ENCODE data around the gene PPARA. TPM values are rescaled to one million over a fixed set of nuclear protein-coding genes. Genes with fewer than 3 reads are reported as not detected.

PPARA gene
- total RNA-seq, 2 experiments from 2014 or later: 11.1 to 13.3 TPM

DNA sequence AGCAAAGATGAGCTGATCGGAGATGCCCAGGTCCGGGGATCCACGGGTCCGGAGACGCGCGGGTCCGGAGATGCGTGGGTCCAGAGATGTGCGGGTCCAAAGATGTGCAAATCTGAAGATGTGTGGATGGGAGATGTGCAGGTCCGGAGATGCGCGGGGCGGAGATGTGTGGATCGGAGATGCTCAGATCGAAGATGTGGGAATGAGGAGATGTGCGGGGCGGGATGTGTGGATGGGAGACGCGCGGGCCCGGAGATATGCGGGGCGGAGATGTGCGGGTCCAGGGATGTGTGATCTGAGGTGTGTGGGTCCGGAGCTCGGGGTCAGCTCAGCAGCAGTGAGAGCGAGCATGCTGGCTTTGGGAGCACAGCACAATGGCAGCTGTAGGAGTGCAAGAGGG is 64.3 kb downstream of the PPARA start:
- peaks cover 43% of the 10 kb centered on the region for H3K36me3 Mint-ChIP-seq
- H3K9me3 Mint-ChIP-seq: peaks cover 5% of the 10 kb centered on the region
- H3K27me3 Mint-ChIP-seq: no peaks in the 10 kb centered on the region
- no peak overlapping the region for H3K4me3 Mint-ChIP-seq
- H3K4me1 Mint-ChIP-seq (ENCODE audit: low read depth): peaks cover 15% of the 10 kb centered on the region
- DNase-seq: no peak
- CTCF ChIA-PET: no interaction called here
- intact Hi-C loops (cut with micrococcal nuclease): no loop called here
- POLR2A ChIA-PET: no interaction called here
- H3K27ac Mint-ChIP-seq: no peak overlapping the region

DNA sequence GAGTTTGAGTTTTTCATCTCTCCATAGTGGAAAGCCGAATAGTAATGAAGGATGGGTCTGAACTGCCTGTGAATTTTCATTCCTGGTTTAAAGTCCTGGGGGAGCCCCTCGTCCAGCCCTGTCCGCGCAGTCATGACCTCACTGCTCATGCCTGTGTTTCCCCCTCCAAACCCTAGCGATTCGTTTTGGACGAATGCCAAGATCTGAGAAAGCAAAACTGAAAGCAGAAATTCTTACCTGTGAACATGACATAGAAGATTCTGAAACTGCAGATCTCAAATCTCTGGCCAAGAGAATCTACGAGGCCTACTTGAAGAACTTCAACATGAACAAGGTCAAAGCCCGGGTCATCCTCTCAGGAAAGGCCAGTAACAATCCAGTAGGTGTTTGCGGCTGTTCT is 69.3 kb downstream of the PPARA start:
- Mint-ChIP-seq H3K9me3 (no peaks in the 10 kb centered on the region), H3K27me3 (no peaks in the 10 kb centered on the region), H3K36me3 (peaks cover 29% of the 10 kb centered on the region), H3K27ac (no peak overlapping the region), H3K4me3 (no peak overlapping the region), H3K4me1 (ENCODE audit: low read depth) (peaks cover 15% of the 10 kb centered on the region)
- intact Hi-C loops (cut with micrococcal nuclease): loop anchor here (2.0 kb wide), 1 partner anchor 31 kb away; the partner anchor contains the start of gene CDPF1
- CTCF ChIA-PET: no interaction called here
- DNase-seq: peak; percentile 18
- POLR2A ChIA-PET: no interaction called here

GRCh38 chr22:46220921-46221320 is 70.6 kb downstream of the PPARA start:
- Mint-ChIP-seq H3K4me3 (no peak overlapping the region), H3K27me3 (no peaks in the 10 kb centered on the region), H3K4me1 (ENCODE audit: low read depth) (peaks cover 15% of the 10 kb centered on the region), H3K27ac (peak overlapping the region; percentile 68), H3K36me3 (peaks cover 21% of the 10 kb centered on the region), H3K9me3 (no peaks in the 10 kb centered on the region)
- ChIA-PET CTCF (interaction anchor here (0.7 kb wide), 1 partner anchor 135 kb away, joined by 5 read pairs; no protein-coding TSS in a partner anchor), POLR2A (no interaction called here)
- peak; percentile 40 for DNase-seq
- intact Hi-C loops (cut with micrococcal nuclease): loop anchor here (2.0 kb wide), 1 partner anchor 30 kb away; the partner anchor contains the start of gene CDPF1

DNA sequence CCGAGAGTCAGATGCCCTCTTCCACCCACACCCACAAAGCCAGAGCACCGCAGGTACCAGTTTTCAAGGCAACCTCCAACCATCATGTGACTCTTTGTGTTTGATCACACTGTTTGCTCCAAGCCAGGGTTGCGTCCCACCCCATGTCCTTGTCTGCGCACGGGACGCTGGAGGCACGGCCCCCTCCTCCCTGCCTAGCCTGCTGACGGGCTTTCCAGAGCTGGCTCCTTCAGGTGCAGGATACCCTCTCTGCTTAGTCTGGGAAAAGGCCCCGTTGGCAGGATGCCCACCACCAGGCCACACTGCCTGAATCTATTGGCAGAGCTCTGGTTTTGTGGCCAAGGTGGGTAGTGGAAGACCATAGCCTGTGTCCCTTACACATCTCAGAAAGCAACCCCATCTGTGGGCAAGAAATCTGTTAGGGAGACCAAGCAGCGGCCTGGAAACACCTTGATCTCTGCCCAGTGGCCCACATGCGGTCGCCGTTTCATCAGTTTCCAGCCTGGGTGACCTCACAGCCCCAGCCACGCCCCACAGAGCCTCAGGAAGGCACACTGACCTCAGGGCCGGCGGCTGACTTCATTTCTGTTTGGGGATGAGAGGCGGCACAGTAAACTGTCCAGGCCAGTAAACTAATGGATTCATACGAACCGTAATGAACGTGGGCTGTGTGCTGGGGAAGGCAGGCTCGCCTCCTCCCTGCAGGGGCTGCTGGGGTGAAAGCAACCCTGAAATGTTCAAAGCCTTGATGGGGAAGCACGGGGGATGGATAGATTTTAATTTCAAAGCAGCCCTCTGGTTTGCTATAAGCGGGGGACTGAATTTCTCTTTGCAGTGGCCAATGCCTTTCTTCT is 73.9 kb downstream of the PPARA start:
- Mint-ChIP-seq H3K36me3 (peaks cover 12% of the 10 kb centered on the region), H3K9me3 (no peaks in the 10 kb centered on the region), H3K4me1 (ENCODE audit: low read depth) (peaks cover 15% of the 10 kb centered on the region), H3K27ac (no peak overlapping the region), H3K4me3 (no peak overlapping the region), H3K27me3 (no peaks in the 10 kb centered on the region)
- CTCF ChIA-PET: no interaction called here
- POLR2A ChIA-PET: no interaction called here
- intact Hi-C loops (cut with micrococcal nuclease): no loop called here
- DNase-seq: no peak

GRCh38 chr22:46224898-46225290 is 74.6 kb downstream of the PPARA start:
- H3K27me3 Mint-ChIP-seq: no peaks in the 10 kb centered on the region
- ChIA-PET CTCF (no interaction called here), POLR2A (no interaction called here)
- no peak overlapping the region for H3K27ac Mint-ChIP-seq
- peaks cover 7% of the 10 kb centered on the region for H3K36me3 Mint-ChIP-seq
- no peak overlapping the region for H3K4me3 Mint-ChIP-seq
- H3K4me1 Mint-ChIP-seq (ENCODE audit: low read depth): peaks cover 8% of the 10 kb centered on the region
- DNase-seq: no peak
- intact Hi-C loops (cut with micrococcal nuclease): no loop called here
- H3K9me3 Mint-ChIP-seq: no peaks in the 10 kb centered on the region

- intact Hi-C loops (cut with micrococcal nuclease): no loop called here
- no peak overlapping the region for H3K4me3 Mint-ChIP-seq
- POLR2A ChIA-PET: no interaction called here
- H3K9me3 Mint-ChIP-seq: no peaks in the 10 kb centered on the region
- peaks cover 7% of the 10 kb centered on the region for H3K36me3 Mint-ChIP-seq
- CTCF ChIA-PET: no interaction called here
- no peaks in the 10 kb centered on the region for H3K27me3 Mint-ChIP-seq
- H3K4me1 Mint-ChIP-seq (ENCODE audit: low read depth): peaks cover 6% of the 10 kb centered on the region
- no peak for DNase-seq
- no peak overlapping the region for H3K27ac Mint-ChIP-seq
These were observed 75.3 kb downstream of the PPARA start for GRCh38 chr22:46225631-46226030.

DNA sequence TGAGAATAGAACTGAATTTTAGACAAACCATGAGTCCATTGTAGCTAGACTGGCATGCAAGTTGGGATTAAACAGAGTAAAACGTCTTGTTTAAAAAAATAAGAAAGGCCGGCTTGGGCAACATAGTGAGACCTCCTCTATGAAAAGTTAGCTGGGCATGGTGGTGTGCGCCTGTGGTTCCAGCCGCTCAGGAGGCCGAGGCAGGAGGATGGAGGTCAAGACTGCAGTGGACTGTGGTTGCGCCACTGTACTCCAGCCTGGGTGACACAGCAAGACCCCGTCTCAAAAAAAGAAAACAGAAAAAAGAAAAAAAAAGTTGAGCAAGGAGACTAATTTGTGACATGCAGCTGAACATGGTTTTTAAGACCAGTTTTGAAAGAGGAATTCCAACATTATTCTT is 76.3 kb downstream of the PPARA start:
- Mint-ChIP-seq H3K27ac (no peak overlapping the region), H3K9me3 (no peaks in the 10 kb centered on the region), H3K4me1 (ENCODE audit: low read depth) (no peaks in the 10 kb centered on the region), H3K27me3 (no peaks in the 10 kb centered on the region), H3K36me3 (peaks cover 2% of the 10 kb centered on the region), H3K4me3 (no peak overlapping the region)
- ChIA-PET POLR2A (no interaction called here), CTCF (interaction anchor here (1.4 kb wide), 1 partner anchor 37 kb away, joined by 3 read pairs; the partner anchor contains the start of gene PKDREJ)
- intact Hi-C loops (cut with micrococcal nuclease): no loop called here
- no peak for DNase-seq

DNA sequence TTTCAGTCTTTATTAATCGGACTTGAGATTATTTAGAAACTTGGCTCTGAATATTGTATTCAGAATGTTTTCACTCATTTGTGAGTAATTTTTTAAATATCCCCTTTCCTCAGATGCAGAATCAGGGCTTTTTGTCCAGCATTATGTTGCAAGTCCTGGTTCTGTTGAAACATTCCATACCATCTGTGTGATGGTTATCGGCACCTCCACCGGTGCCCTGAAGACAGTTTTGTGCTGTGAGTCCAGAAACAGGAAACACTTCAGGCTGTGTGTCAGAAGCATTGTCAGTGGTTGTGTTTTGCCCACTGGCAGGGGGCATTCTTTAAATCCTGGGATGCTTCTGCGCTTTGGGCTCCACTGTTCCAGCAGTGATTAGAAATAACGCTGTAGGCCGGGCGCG is 79.4 kb downstream of the PPARA start:
- Mint-ChIP-seq H3K36me3 (no peaks in the 10 kb centered on the region), H3K4me1 (ENCODE audit: low read depth) (no peaks in the 10 kb centered on the region), H3K27me3 (no peaks in the 10 kb centered on the region), H3K4me3 (no peak overlapping the region), H3K27ac (no peak overlapping the region), H3K9me3 (no peaks in the 10 kb centered on the region)
- DNase-seq: no peak
- CTCF ChIA-PET: interaction anchor here (0.6 kb wide), 1 partner anchor 17 kb away, joined by 3 read pairs; no protein-coding TSS in a partner anchor
- POLR2A ChIA-PET: no interaction called here
- intact Hi-C loops (cut with micrococcal nuclease): no loop called here

DNA sequence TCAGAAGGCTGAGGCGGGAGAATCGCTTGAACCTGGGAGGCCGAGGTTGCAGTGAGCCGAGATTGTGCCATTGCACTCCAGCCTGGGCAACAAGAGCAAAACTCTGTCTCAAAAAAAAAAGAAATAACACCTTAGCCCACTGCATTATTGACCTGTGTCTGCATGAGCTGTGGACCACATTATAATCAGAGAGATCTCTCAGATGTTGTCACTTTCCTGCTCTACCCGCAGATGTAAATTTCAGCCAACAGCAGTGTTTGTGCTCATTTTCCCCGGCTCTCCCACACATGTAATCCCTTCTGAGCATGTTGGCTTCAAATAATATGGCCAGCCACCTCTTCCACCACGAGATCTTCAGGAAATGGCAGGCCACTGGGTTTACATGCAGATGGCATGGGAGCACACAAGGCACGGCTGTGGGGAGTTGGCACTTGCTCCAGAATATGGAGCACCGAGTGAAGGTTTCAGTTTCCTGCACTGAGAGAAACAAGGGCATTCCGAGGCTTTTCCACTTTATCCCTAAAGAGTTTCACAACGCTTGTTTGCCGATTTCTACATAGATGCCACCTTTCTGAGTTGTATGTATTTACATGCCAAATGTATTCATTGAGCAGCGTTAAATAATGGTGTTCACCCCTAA is 80.1 kb downstream of the PPARA start:
- intact Hi-C loops (cut with micrococcal nuclease): no loop called here
- no peaks in the 10 kb centered on the region for H3K9me3 Mint-ChIP-seq
- no peak overlapping the region for H3K4me3 Mint-ChIP-seq
- H3K36me3 Mint-ChIP-seq: peaks cover 3% of the 10 kb centered on the region
- ChIA-PET CTCF (no interaction called here), POLR2A (no interaction called here)
- no peak for DNase-seq
- H3K4me1 Mint-ChIP-seq (ENCODE audit: low read depth): no peaks in the 10 kb centered on the region
- H3K27me3 Mint-ChIP-seq: no peaks in the 10 kb centered on the region
- H3K27ac Mint-ChIP-seq: no peak overlapping the region

DNA sequence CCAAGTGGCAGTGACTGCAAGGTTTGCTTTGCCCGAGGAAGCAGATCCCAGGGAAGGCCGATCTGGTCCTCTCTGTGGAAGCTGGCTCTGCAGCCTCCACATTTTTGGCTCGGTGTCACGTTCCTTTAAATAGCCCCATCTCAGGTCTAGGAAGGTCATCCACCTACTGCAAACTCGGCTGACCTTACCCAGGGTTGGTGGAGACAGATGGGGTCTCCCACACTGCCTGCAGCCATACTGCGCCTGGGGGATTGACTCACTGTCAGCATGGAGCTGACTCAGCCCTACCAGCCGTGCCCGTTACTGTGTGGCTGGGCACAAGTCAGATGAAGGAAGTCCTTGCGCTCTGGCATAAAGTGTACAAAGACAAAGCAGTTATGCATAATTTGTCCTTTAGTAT is 82.9 kb downstream of the PPARA start:
- Mint-ChIP-seq H3K27ac (no peak overlapping the region), H3K36me3 (peaks cover 13% of the 10 kb centered on the region), H3K4me3 (no peak overlapping the region), H3K27me3 (no peaks in the 10 kb centered on the region), H3K9me3 (no peaks in the 10 kb centered on the region), H3K4me1 (ENCODE audit: low read depth) (no peaks in the 10 kb centered on the region)
- intact Hi-C loops (cut with micrococcal nuclease): no loop called here
- DNase-seq: no peak
- CTCF ChIA-PET: no interaction called here
- POLR2A ChIA-PET: no interaction called here

- CTCF ChIA-PET: no interaction called here
- peaks cover 15% of the 10 kb centered on the region for H3K36me3 Mint-ChIP-seq
- POLR2A ChIA-PET: no interaction called here
- intact Hi-C loops (cut with micrococcal nuclease): no loop called here
- no peak overlapping the region for H3K27ac Mint-ChIP-seq
- no peaks in the 10 kb centered on the region for H3K9me3 Mint-ChIP-seq
- no peaks in the 10 kb centered on the region for H3K27me3 Mint-ChIP-seq
- no peak overlapping the region for H3K4me3 Mint-ChIP-seq
- no peak for DNase-seq
- H3K4me1 Mint-ChIP-seq (ENCODE audit: low read depth): peaks cover 9% of the 10 kb centered on the region
These were observed 84.6 kb downstream of the PPARA start for GRCh38 chr22:46234969-46235368.

GRCh38 chr22:46237453-46238124 is 87.3 kb downstream of the PPARA start:
- no peak overlapping the region for H3K4me3 Mint-ChIP-seq
- peaks cover 14% of the 10 kb centered on the region for H3K4me1 Mint-ChIP-seq (ENCODE audit: low read depth)
- no peaks in the 10 kb centered on the region for H3K27me3 Mint-ChIP-seq
- intact Hi-C loops (cut with micrococcal nuclease): no loop called here
- no peaks in the 10 kb centered on the region for H3K9me3 Mint-ChIP-seq
- no peak for DNase-seq
- ChIA-PET POLR2A (interaction anchor here (0.5 to 0.6 kb wide), 2 partner anchors 800 to 1315 kb away, joined by 3 to 4 read pairs; no protein-coding TSS in a partner anchor), CTCF (interaction anchor here (0.6 kb wide), 1 partner anchor 68 kb away, joined by 3 read pairs; no protein-coding TSS in a partner anchor)
- no peak overlapping the region for H3K27ac Mint-ChIP-seq
- H3K36me3 Mint-ChIP-seq: peaks cover 15% of the 10 kb centered on the region
